Kidney capillary endothelial cell (primary cell): ENCODE measurements around the gene ARHGEF39.

Source experiments
- DNase-seq: peaks from one replicate; pipeline ENCODE4 v3.0.0-alpha.2; 2018; ENCODE audit warnings: low spot score

Gene ARHGEF39

GRCh38 chr9:35675204-35675603 is 10.2 kb upstream of the ARHGEF39 start:
- DNase-seq: no peak

GRCh38 chr9:35674025-35674361 is 9.0 kb upstream of the ARHGEF39 start:
- no peak for DNase-seq

GRCh38 chr9:35673132-35674024 is 8.4 kb upstream of the ARHGEF39 start, which contains the start of gene CA9:
Gene CA9, plus strand, starts transcription at chr9:35673928. Its CDS starts 32 bp downstream, at chr9:35673960.
- no peak for DNase-seq

- no peak for DNase-seq
These were observed 4.5 kb upstream of the ARHGEF39 start for GRCh38 chr9:35669331-35670145.

- DNase-seq: no peak
These were observed 2.9 kb upstream of the ARHGEF39 start for GRCh38 chr9:35667939-35668338.

- no peak for DNase-seq
These were observed 1.6 kb upstream of the ARHGEF39 start for GRCh38 chr9:35666549-35666948.

GRCh38 chr9:35666045-35666444 is 1.1 kb upstream of the ARHGEF39 start:
- DNase-seq: no peak

- DNase-seq: no peak
These were observed 450 bp upstream of the ARHGEF39 start for GRCh38 chr9:35665471-35665818.

GRCh38 chr9:35662437-35662836 is 2.6 kb downstream of the ARHGEF39 start:
- DNase-seq: no peak

GRCh38 chr9:35661756-35662350 is 3.1 kb downstream of the ARHGEF39 start:
- DNase-seq: no peak

GRCh38 chr9:35660966-35661415 is 4.0 kb downstream of the ARHGEF39 start:
- DNase-seq: no peak

- no peak for DNase-seq
These were observed 5.7 kb downstream of the ARHGEF39 start for GRCh38 chr9:35659340-35659739.

- no peak for DNase-seq
These were observed 6.1 kb downstream of the ARHGEF39 start for GRCh38 chr9:35658968-35659220.

GRCh38 chr9:35658137-35658967 is 6.6 kb downstream of the ARHGEF39 start, which contains the start of gene CCDC107:
Gene CCDC107, plus strand, starts transcription at chr9:35658292. Its CDS starts 88 bp downstream, at chr9:35658380.
- DNase-seq: peak; percentile 87

GRCh38 chr9:35657546-35658136 is 7.4 kb downstream of the ARHGEF39 start, which contains the start of gene RMRP:
Gene RMRP, minus strand, starts transcription at chr9:35658019.
- peak; percentile 97 for DNase-seq

- DNase-seq: no peak
These were observed 8.0 kb downstream of the ARHGEF39 start for GRCh38 chr9:35656831-35657545.

- DNase-seq: no peak
These were observed 8.6 kb downstream of the ARHGEF39 start for GRCh38 chr9:35656348-35656747.

- DNase-seq: no peak
These were observed 11.4 kb downstream of the ARHGEF39 start for GRCh38 chr9:35653611-35654010.

GRCh38 chr9:35652829-35653209 is 12.2 kb downstream of the ARHGEF39 start:
- DNase-seq: no peak

- no peak for DNase-seq
These were observed 12.8 kb downstream of the ARHGEF39 start for GRCh38 chr9:35651956-35652828.
